ENCODE results near the gene MX2. TPM values are rescaled to one million over a fixed set of nuclear protein-coding genes. Genes with fewer than 3 reads are reported as not detected.

The MX2 gene
- total and polyA plus RNA-seq, 5 donors from 2014 or later, result 34.8 to 119 (median 49.2) TPM

DNA sequence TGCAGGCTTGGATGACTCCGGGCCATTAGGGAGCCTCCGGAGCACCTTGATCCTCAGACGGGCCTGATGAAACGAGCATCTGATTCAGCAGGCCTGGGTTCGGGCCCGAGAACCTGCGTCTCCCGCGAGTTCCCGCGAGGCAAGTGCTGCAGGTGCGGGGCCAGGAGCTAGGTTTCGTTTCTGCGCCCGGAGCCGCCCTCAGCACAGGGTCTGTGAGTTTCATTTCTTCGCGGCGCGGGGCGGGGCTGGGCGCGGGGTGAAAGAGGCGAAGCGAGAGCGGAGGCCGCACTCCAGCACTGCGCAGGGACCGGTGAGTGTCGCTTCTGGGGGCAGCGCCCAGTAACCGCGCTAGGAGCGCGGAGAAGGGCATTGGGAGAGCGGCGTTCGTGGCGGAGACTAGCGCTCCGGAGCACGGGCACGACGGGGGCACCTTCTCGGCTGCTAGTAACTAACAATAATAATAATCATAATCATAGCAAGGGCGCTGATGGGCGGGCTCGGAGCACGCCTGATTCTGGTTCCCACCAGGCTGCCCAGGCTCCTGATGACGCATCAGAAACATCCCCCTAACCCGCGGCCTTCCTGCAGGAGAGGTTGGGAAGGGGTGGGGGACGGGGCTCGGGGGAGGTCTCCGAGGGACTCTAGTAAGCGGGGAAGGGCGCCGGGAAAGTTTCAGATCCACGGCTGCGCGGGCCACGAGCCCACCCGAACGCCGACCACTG lies 64.3 kb downstream of the MX2 start, which contains the start of gene MX1:
MX1 (plus strand) TSS at position 286 of the 722 bp plus-strand sequence. CDS start 5,832 bp downstream, outside the sequence.
- H3K4me3 Mint-ChIP-seq, result peak within 1 kb of the TSS; percentile 97 to 99 (median 98)
- peak within 1 kb of the TSS; percentile 79 for H3K27ac ChIP-seq (ENCODE audit: insufficient read depth, low read length, poor library complexity, severe bottlenecking)
- peak within 1 kb of the TSS; percentile 98 to 100 (median 98) for H3K27ac Mint-ChIP-seq
- no peaks in the 10 kb centered on the region for H3K27me3 ChIP-seq (ENCODE audit: control insufficient read depth, insufficient read depth, low read length)
- H3K36me3 Mint-ChIP-seq, result peaks cover 18% of the 10 kb centered on the region
- peaks cover 26% of the 10 kb centered on the region for H3K36me3 ChIP-seq (ENCODE audit: control insufficient read depth, insufficient read depth, low read length)
- DNase-seq, result peak; percentile 73 to 94 (median 88)
- H3K4me3 ChIP-seq (ENCODE audit: low read depth, low read length), result peak within 1 kb of the TSS; percentile 85
- ATAC-seq (ENCODE audit: low read depth in 2 of 2), result peak; percentile 92 to 95
- H3K9me3 Mint-ChIP-seq, result no peaks in the 10 kb centered on the region
- H3K4me1 ChIP-seq (ENCODE audit: control insufficient read depth, insufficient read depth, low read length, poor library complexity, severe bottlenecking), result peaks cover 25% of the 10 kb centered on the region
- H3K4me1 Mint-ChIP-seq, result peaks cover 19 to 70% (median 46%) of the 10 kb centered on the region in 4 donors
- H3K9me3 ChIP-seq (ENCODE audit: control insufficient read depth in 2 of 2, low read length in 2 of 2), result no peaks in the 10 kb centered on the region
- H3K27me3 Mint-ChIP-seq, result no peaks in the 10 kb centered on the region

DNA sequence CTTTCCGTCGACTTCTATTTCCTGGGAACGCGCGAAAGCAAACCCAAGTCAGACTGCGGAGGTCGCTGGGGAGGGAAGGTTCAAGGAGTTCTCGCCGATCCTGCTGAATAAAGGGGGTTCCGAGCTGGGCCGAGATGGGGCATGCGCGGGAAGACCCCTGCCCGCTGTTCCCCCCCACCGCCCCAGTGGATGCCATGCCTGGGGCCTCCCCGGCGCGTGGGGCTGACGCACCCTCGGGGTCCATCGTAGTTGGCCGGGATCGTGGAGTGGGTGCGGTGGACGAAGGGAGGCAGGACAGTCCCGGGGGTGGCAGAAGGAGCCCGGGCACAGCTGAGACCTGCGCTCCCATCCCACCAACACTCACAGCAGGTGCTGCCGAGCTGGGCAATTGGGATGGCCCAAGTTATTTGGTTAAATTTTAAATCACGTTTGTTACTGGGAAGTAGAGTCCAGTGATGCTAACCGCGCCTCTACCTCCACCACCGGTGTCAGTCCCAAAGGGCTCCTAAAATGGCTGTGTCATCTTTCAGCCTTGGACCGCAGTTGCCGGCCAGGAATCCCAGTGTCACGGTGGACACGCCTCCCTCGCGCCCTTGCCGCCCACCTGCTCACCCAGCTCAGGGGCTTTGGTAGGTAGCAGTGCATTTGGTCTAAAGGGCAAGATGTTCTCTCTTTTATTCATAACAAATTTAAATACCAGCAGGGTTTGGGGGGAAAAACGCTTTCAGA lies 65.0 kb downstream of the MX2 start:
- peaks cover 32% of the 10 kb centered on the region for H3K36me3 ChIP-seq (ENCODE audit: control insufficient read depth, insufficient read depth, low read length)
- ATAC-seq (ENCODE audit: low read depth in 2 of 2) (no peak), DNase-seq (peak in 1 of 3 donors; percentile 8)
- Mint-ChIP-seq H3K27ac (peak overlapping the region; percentile 98 to 100 (median 98)), H3K36me3 (peaks cover 22% of the 10 kb centered on the region), H3K27me3 (no peaks in the 10 kb centered on the region), H3K4me1 (peaks cover 19 to 65% (median 44%) of the 10 kb centered on the region in 4 donors), H3K4me3 (peak overlapping the region; percentile 97 to 99 (median 98)), H3K9me3 (no peaks in the 10 kb centered on the region)
- peak overlapping the region; percentile 75 for H3K4me3 ChIP-seq (ENCODE audit: low read depth, low read length)
- H3K27me3 ChIP-seq (ENCODE audit: control insufficient read depth, insufficient read depth, low read length), result no peaks in the 10 kb centered on the region
- H3K4me1 ChIP-seq (ENCODE audit: control insufficient read depth, insufficient read depth, low read length, poor library complexity, severe bottlenecking), result peaks cover 25% of the 10 kb centered on the region
- no peaks in the 10 kb centered on the region for H3K9me3 ChIP-seq (ENCODE audit: control insufficient read depth in 2 of 2, low read length in 2 of 2)
- peak overlapping the region; percentile 79 for H3K27ac ChIP-seq (ENCODE audit: insufficient read depth, low read length, poor library complexity, severe bottlenecking)

DNA sequence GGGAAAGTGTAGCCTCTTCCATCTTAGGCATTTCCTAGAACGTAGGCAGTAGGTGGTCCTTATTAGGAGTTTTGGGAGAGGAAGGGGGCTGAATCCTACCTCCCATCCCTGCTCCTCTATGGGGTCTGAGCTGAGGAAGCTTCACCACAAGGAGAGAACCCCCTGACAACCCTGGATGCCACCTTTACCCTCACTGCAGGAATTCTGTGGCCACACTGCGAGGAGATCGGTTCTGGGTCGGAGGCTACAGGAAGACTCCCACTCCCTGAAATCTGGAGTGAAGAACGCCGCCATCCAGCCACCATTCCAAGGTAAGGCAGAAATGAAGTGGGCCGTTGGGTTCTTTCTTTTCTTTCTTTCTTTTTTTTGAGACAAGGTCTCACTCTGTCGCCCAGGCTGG lies 65.7 kb downstream of the MX2 start:
- Histone ChIP-seq H3K27me3 (ENCODE audit: control insufficient read depth, insufficient read depth, low read length) (no peaks in the 10 kb centered on the region), H3K4me1 (ENCODE audit: control insufficient read depth, insufficient read depth, low read length, poor library complexity, severe bottlenecking) (peaks cover 25% of the 10 kb centered on the region), H3K9me3 (ENCODE audit: control insufficient read depth in 2 of 2, low read length in 2 of 2) (no peaks in the 10 kb centered on the region), H3K4me3 (ENCODE audit: low read depth, low read length) (peak overlapping the region; percentile 75), H3K36me3 (ENCODE audit: control insufficient read depth, insufficient read depth, low read length) (peaks cover 39% of the 10 kb centered on the region), H3K27ac (ENCODE audit: insufficient read depth, low read length, poor library complexity, severe bottlenecking) (peak overlapping the region; percentile 79)
- ATAC-seq (ENCODE audit: low read depth in 2 of 2) (no peak), DNase-seq (no peak)
- Mint-ChIP-seq H3K9me3 (no peaks in the 10 kb centered on the region), H3K4me1 (peaks cover 19 to 63% (median 44%) of the 10 kb centered on the region in 4 donors), H3K36me3 (peaks cover 30% of the 10 kb centered on the region), H3K27ac (peak overlapping the region; percentile 98 to 100 (median 98)), H3K4me3 (peak overlapping the region; percentile 95 to 98 (median 98)), H3K27me3 (no peaks in the 10 kb centered on the region)

DNA sequence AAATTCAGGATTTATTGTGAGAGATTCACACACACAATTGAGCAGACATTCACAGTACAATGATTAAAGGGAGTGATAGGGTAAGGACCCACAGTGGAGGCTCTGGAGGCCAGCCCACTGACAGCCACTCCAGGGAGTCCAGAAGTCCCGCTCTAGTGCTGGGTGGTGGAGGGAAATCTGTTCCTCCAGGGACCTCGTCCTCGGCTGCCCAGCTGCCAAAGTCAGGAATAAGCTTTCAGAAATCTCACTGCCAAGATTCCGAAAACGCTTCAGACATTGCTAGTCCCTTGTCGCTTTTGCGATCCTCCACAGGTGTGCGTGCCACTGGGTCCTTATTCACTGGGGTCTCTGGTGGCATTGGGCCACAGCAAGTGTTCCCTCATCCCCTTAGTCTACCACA lies 66.5 kb downstream of the MX2 start:
- H3K9me3 ChIP-seq (ENCODE audit: control insufficient read depth in 2 of 2, low read length in 2 of 2), result peaks cover 0 to 3% of the 10 kb centered on the region in 2 experiments
- Mint-ChIP-seq H3K36me3 (peaks cover 37% of the 10 kb centered on the region), H3K9me3 (no peaks in the 10 kb centered on the region), H3K27me3 (no peaks in the 10 kb centered on the region), H3K27ac (peak overlapping the region; percentile 97 to 98 (median 98)), H3K4me3 (peak overlapping the region; percentile 95 to 98 (median 98)), H3K4me1 (peaks cover 19 to 61% (median 45%) of the 10 kb centered on the region in 4 donors)
- H3K4me3 ChIP-seq (ENCODE audit: low read depth, low read length), result no peak overlapping the region
- no peak overlapping the region for H3K27ac ChIP-seq (ENCODE audit: insufficient read depth, low read length, poor library complexity, severe bottlenecking)
- peaks cover 25% of the 10 kb centered on the region for H3K4me1 ChIP-seq (ENCODE audit: control insufficient read depth, insufficient read depth, low read length, poor library complexity, severe bottlenecking)
- no peaks in the 10 kb centered on the region for H3K27me3 ChIP-seq (ENCODE audit: control insufficient read depth, insufficient read depth, low read length)
- ATAC-seq (ENCODE audit: low read depth in 2 of 2), result no peak
- peaks cover 47% of the 10 kb centered on the region for H3K36me3 ChIP-seq (ENCODE audit: control insufficient read depth, insufficient read depth, low read length)
- DNase-seq, result no peak

DNA sequence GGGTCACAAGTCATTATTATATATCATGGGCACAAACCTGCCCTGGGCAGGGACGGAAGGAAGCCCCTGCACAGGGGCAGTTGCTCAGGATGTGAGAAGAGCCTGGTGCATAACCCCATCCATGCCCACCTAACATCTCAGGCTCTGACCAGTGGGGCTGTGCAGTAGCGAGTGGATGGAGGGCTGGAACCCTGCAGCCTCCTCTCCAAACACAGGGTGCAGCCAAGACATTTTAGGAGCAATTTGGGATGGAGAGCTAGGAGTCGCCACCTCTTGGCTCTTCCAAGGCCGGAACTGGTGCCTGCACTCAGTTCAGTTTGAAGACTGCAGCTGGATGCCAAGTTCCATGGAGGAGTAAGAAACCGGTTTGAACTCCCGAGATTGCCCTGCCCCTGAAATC lies 67.0 kb downstream of the MX2 start:
- H3K4me1 ChIP-seq (ENCODE audit: control insufficient read depth, insufficient read depth, low read length, poor library complexity, severe bottlenecking), result peaks cover 22% of the 10 kb centered on the region
- H3K27ac ChIP-seq (ENCODE audit: insufficient read depth, low read length, poor library complexity, severe bottlenecking), result no peak overlapping the region
- H3K9me3 ChIP-seq (ENCODE audit: control insufficient read depth in 2 of 2, low read length in 2 of 2), result peaks cover 0 to 6% of the 10 kb centered on the region in 2 experiments
- Mint-ChIP-seq H3K27me3 (no peaks in the 10 kb centered on the region), H3K36me3 (peaks cover 42% of the 10 kb centered on the region), H3K9me3 (no peaks in the 10 kb centered on the region), H3K4me3 (peak overlapping the region in 3 of 4 donors; percentile 80 to 98 (median 98)), H3K27ac (peak overlapping the region in 2 of 3 donors; percentile 57 to 98), H3K4me1 (peaks cover 16 to 63% (median 41%) of the 10 kb centered on the region in 4 donors)
- peaks cover 52% of the 10 kb centered on the region for H3K36me3 ChIP-seq (ENCODE audit: control insufficient read depth, insufficient read depth, low read length)
- H3K27me3 ChIP-seq (ENCODE audit: control insufficient read depth, insufficient read depth, low read length), result no peaks in the 10 kb centered on the region
- DNase-seq (no peak), ATAC-seq (ENCODE audit: low read depth in 2 of 2) (no peak)
- no peak overlapping the region for H3K4me3 ChIP-seq (ENCODE audit: low read depth, low read length)

DNA sequence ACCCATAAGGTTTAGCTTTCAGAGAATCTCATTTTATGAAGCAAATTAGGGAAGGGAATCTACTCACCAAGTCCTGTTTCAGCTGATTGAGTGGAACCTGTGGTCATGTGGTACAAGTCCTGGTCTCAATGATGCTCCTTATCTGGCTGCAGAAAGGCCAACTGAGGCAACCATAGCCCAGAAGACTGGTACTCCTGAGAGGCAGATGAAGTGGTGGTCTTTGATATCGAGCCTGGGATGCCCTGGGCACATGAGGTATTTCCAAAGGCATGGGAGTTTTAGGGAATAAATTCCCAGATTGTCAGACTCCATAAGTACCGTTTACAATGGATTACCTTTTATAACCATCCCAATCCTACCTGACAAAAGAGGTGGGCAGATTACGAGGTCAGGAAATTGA lies 67.5 kb downstream of the MX2 start:
- H3K4me3 ChIP-seq (ENCODE audit: low read depth, low read length), result no peak overlapping the region
- H3K27me3 ChIP-seq (ENCODE audit: control insufficient read depth, insufficient read depth, low read length), result no peaks in the 10 kb centered on the region
- DNase-seq (no peak), ATAC-seq (ENCODE audit: low read depth in 2 of 2) (no peak)
- Mint-ChIP-seq H3K27me3 (no peaks in the 10 kb centered on the region), H3K4me3 (peak overlapping the region in 1 of 4 donors; percentile 98), H3K36me3 (peaks cover 47% of the 10 kb centered on the region), H3K27ac (no peak overlapping the region), H3K4me1 (peaks cover 17 to 66% (median 37%) of the 10 kb centered on the region in 4 donors), H3K9me3 (peaks cover 0 to 1% (median 0%) of the 10 kb centered on the region in 7 donors)
- peaks cover 4 to 10% of the 10 kb centered on the region in 2 experiments for H3K9me3 ChIP-seq (ENCODE audit: control insufficient read depth in 2 of 2, low read length in 2 of 2)
- peaks cover 57% of the 10 kb centered on the region for H3K36me3 ChIP-seq (ENCODE audit: control insufficient read depth, insufficient read depth, low read length)
- H3K27ac ChIP-seq (ENCODE audit: insufficient read depth, low read length, poor library complexity, severe bottlenecking), result no peak overlapping the region
- peaks cover 19% of the 10 kb centered on the region for H3K4me1 ChIP-seq (ENCODE audit: control insufficient read depth, insufficient read depth, low read length, poor library complexity, severe bottlenecking)

DNA sequence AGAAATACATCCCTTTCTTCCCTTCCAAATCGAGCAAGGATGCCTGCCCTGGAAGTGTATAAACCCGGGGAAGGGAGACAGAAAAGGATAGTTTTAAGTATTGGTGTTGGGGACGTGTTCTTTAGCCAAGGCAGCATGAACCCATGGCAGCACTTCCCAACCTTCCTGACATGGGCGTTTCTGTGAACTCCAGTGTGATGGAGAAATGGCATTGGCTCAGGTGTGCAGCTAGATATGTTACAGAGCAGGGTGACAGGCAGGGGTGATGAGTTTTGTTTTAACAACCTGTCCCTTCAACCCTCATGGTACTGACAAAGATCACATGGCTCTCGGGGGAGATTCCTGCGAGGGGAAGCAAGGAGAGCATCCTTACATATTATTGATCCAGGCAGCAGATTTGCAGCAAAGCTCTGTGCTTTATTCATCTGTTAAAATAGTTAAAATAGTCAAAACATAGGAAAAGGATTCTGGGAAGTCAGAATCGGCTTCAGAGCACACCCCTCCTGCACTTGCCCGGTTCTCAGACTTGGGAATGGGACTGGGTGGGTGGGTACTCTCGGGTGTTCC lies 68.2 kb downstream of the MX2 start:
- Histone ChIP-seq H3K9me3 (ENCODE audit: control insufficient read depth in 2 of 2, low read length in 2 of 2) (peaks cover 11 to 17% of the 10 kb centered on the region in 2 experiments), H3K4me1 (ENCODE audit: control insufficient read depth, insufficient read depth, low read length, poor library complexity, severe bottlenecking) (peaks cover 19% of the 10 kb centered on the region), H3K27ac (ENCODE audit: insufficient read depth, low read length, poor library complexity, severe bottlenecking) (no peak overlapping the region), H3K36me3 (ENCODE audit: control insufficient read depth, insufficient read depth, low read length) (peaks cover 64% of the 10 kb centered on the region), H3K4me3 (ENCODE audit: low read depth, low read length) (no peak overlapping the region), H3K27me3 (ENCODE audit: control insufficient read depth, insufficient read depth, low read length) (no peaks in the 10 kb centered on the region)
- Mint-ChIP-seq H3K4me3 (peak overlapping the region in 2 of 4 donors; percentile 24 to 52), H3K36me3 (peaks cover 54% of the 10 kb centered on the region), H3K4me1 (peaks cover 20 to 64% (median 38%) of the 10 kb centered on the region in 4 donors), H3K9me3 (peaks cover 0 to 7% (median 2%) of the 10 kb centered on the region in 7 donors), H3K27ac (peak overlapping the region in 1 of 3 donors; percentile 33), H3K27me3 (no peaks in the 10 kb centered on the region)
- DNase-seq, result no peak
- no peak for ATAC-seq (ENCODE audit: low read depth in 2 of 2)

All from CD4-positive, CD25-positive, alpha-beta regulatory T cell (primary cell).